Activated T-helper 17 cell treated with anti-CD3 and anti-CD28 coated beads, Interleukin-2, amount 50 U/mL, for 72 hours (primary cell): Measurements from ENCODE around the gene PTCRA. TPM values are rescaled to one million over a fixed set of nuclear protein-coding genes. Genes with fewer than 3 reads are reported as not detected.
"Not testable (repeated sequence)": the region's sequence is repeated elsewhere in the genome, so short reads cannot be mapped to it uniquely, and the experiment has no call there.

Experiments
- ATAC-seq: fragments of 150-1000 bp; cut with Tn5 transposase; replicated peaks from 2 replicates; pipeline ENCODE4 v1.10.0; 2021; ENCODE audit warnings: mild to moderate bottlenecking, moderate library complexity
- H3K27ac Mint-ChIP-seq: one replicate; pipeline ENCODE4 v1.8.0; 2022; ENCODE audit warnings: mixed read lengths
- H3K27me3 Mint-ChIP-seq: one replicate; pipeline ENCODE4 v1.8.0; 2022; ENCODE audit warnings: mixed read lengths
- H3K36me3 Mint-ChIP-seq: one replicate; pipeline ENCODE4 v1.8.0; 2022; ENCODE audit warnings: low read depth, mild to moderate bottlenecking, mixed read lengths
- H3K4me1 Mint-ChIP-seq: one replicate; pipeline ENCODE4 v1.8.0; 2022; ENCODE audit warnings: mixed read lengths
- H3K4me3 Mint-ChIP-seq: one replicate; pipeline ENCODE4 v1.8.0; 2022; ENCODE audit warnings: mild to moderate bottlenecking, mixed read lengths
- H3K9me3 Mint-ChIP-seq: one replicate; pipeline ENCODE4 v1.8.0; 2022; ENCODE audit warnings: mixed read lengths
- total RNA-seq, 2 donors: library from RNA; stranded (reverse); gene quantifications; one replicate each; pipeline ENCODE4 v1.2.3, GENCODE V29; 2022

PTCRA gene
- total RNA-seq, 2 donors from 2014 or later: not detected

GRCh38 chr6:42942444-42942843 is 26.6 kb downstream of the PTCRA start:
- no peaks in the 10 kb centered on the region for H3K27me3 Mint-ChIP-seq
- peaks cover 4% of the 10 kb centered on the region for H3K4me1 Mint-ChIP-seq
- no peaks in the 10 kb centered on the region for H3K9me3 Mint-ChIP-seq
- H3K4me3 Mint-ChIP-seq: no peak overlapping the region
- H3K27ac Mint-ChIP-seq: no peak overlapping the region
- peaks cover 82% of the 10 kb centered on the region for H3K36me3 Mint-ChIP-seq
- ATAC-seq: no peak

DNA sequence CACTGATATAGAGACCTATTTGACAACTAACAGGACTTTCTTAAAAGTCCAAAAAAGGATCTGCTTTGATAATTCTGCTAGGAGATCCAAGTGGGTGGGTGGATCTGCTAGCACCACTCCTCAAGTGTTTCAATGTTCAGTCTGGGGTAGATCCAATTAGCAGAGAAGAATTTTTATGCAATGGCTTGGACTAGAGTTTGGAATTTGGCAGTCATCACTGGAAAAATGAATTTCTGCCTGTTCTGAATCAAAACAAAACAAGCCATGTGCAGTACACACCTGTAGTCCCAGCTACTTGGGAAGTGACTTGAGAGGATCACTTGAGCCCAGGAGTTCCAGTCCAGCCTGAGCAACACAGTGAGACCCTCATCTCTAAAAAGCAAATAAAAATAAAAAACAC is 32.1 kb downstream of the PTCRA start:
- Mint-ChIP-seq H3K27me3 (no peaks in the 10 kb centered on the region), H3K4me3 (no peak overlapping the region), H3K4me1 (no peaks in the 10 kb centered on the region), H3K9me3 (no peaks in the 10 kb centered on the region), H3K27ac (no peak overlapping the region), H3K36me3 (peaks cover 45% of the 10 kb centered on the region)
- no peak for ATAC-seq

DNA sequence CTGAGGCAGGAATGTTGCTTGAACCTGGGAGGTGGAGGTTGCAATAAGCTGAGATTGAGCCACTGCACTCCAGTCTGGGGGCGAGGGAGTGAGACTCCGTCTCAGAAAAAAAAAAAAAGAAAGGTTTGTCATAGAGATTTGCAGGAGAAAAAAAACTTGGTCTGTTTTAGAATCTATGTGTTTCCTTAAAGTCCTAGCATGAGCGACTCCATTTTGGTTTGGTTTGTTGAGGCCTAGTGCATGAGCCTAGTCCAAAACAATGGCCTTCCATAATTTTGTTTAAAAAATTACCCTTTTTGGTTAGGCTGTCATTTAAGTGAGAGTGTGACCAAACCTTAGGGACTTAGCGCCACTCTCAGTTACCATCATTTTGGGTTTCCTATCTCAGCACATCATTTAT is 36.5 kb downstream of the PTCRA start:
- H3K36me3 Mint-ChIP-seq: peaks cover 13% of the 10 kb centered on the region

GRCh38 chr6:42954405-42954804 is 38.6 kb downstream of the PTCRA start:
- not testable (repeated sequence) for H3K4me3 Mint-ChIP-seq, H3K9me3 Mint-ChIP-seq, ATAC-seq, H3K27ac Mint-ChIP-seq, H3K36me3 Mint-ChIP-seq, H3K4me1 Mint-ChIP-seq, H3K27me3 Mint-ChIP-seq

More for the DNA sequence above, 36.5 kb downstream of the PTCRA start:
- Mint-ChIP-seq H3K9me3 (no peaks in the 10 kb centered on the region), H3K27me3 (no peaks in the 10 kb centered on the region), H3K27ac (no peak overlapping the region), H3K4me3 (no peak overlapping the region), H3K4me1 (no peaks in the 10 kb centered on the region)
- no peak for ATAC-seq

DNA sequence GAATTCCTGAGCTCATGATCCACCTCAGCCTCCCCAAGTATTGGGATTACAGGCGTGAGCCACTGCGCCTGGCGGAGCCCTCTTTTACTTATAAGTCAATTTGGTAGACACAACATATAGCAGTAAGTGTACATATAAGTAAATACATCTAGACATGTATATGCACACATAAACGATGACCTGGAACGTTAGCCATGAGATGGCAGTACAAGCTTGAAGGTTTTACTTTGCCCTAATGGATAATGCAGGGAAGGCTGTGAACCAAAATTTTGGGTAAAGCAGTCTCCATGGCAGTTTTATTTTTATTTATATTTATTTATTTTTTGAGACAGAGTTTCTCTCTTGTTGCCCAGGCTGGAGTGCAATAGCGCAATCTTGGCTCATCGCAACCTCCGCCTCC is 42.3 kb downstream of the PTCRA start:
- no peak for ATAC-seq
- H3K36me3 Mint-ChIP-seq: no peaks in the 10 kb centered on the region
- peaks cover 4% of the 10 kb centered on the region for H3K4me1 Mint-ChIP-seq
- H3K4me3 Mint-ChIP-seq: no peak overlapping the region
- no peaks in the 10 kb centered on the region for H3K9me3 Mint-ChIP-seq
- no peaks in the 10 kb centered on the region for H3K27me3 Mint-ChIP-seq
- no peak overlapping the region for H3K27ac Mint-ChIP-seq

- Mint-ChIP-seq H3K4me1 (peaks cover 4% of the 10 kb centered on the region), H3K9me3 (no peaks in the 10 kb centered on the region), H3K4me3 (peak overlapping the region; percentile 67), H3K27ac (no peak overlapping the region), H3K36me3 (peaks cover 5% of the 10 kb centered on the region), H3K27me3 (no peaks in the 10 kb centered on the region)
- no peak for ATAC-seq
Measured at GRCh38 chr6:42959917-42960242, 44.0 kb downstream of the PTCRA start.

DNA sequence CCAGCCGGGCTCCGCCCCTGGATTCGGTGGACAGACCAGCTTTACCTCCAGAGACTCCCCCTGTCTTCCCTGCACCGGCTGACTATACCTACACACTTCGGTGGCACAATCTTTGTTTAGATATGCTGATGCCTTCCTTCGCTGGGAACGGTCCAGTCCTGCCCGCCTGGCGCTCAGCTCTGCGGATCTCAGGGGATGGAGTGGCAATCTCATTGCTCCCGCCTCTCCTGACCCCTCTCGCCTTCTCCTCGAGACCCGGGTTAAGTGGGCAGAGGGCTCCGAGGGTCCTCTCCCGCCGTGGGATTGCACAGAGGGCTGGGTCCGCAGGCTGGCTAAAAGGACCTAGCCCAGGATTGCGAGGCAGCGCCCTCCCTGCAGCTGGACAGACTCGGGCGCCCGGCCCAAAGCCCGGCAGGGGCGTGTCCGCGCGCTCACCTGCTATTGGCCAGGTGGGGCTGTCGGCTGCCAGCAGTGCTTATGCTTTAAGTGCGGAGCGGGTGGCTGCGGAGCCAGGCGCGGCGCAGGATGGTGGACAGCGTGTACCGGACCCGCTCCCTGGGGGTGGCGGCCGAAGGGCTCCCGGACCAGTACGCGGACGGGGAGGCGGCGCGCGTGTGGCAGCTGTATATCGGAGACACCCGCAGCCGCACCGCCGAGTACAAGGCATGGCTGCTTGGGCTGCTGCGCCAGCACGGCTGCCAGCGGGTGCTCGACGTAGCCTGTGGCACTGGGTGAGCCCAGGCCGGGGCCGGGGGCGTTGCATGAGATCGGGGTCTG is 44.6 kb downstream of the PTCRA start, which contains the start of gene GNMT:
GNMT (plus strand) TSS at position 512 of the 777 bp plus-strand sequence; CDS start at position 526, 14 bp downstream.
- no peak within 1 kb of the TSS for H3K27ac Mint-ChIP-seq
- no peaks in the 10 kb centered on the region for H3K27me3 Mint-ChIP-seq
- peak within 1 kb of the TSS; percentile 67 for H3K4me3 Mint-ChIP-seq
- peak; percentile 86 for ATAC-seq
- peaks cover 4% of the 10 kb centered on the region for H3K4me1 Mint-ChIP-seq
- H3K9me3 Mint-ChIP-seq: no peaks in the 10 kb centered on the region
- H3K36me3 Mint-ChIP-seq: peaks cover 8% of the 10 kb centered on the region

GRCh38 chr6:42961020-42961470 is 45.2 kb downstream of the PTCRA start:
- H3K36me3 Mint-ChIP-seq: peaks cover 14% of the 10 kb centered on the region
- ATAC-seq: no peak
- H3K4me1 Mint-ChIP-seq: peaks cover 4% of the 10 kb centered on the region
- H3K27me3 Mint-ChIP-seq: no peaks in the 10 kb centered on the region
- H3K27ac Mint-ChIP-seq: no peak overlapping the region
- H3K9me3 Mint-ChIP-seq: no peaks in the 10 kb centered on the region
- peak overlapping the region; percentile 67 for H3K4me3 Mint-ChIP-seq

GRCh38 chr6:42962096-42962495 is 46.2 kb downstream of the PTCRA start:
- Mint-ChIP-seq H3K4me1 (peaks cover 4% of the 10 kb centered on the region), H3K4me3 (no peak overlapping the region), H3K27ac (no peak overlapping the region), H3K36me3 (peaks cover 23% of the 10 kb centered on the region), H3K27me3 (no peaks in the 10 kb centered on the region), H3K9me3 (no peaks in the 10 kb centered on the region)
- no peak for ATAC-seq

GRCh38 chr6:42962502-42963178 is 46.8 kb downstream of the PTCRA start:
- Mint-ChIP-seq H3K27ac (no peak overlapping the region), H3K4me3 (no peak overlapping the region), H3K4me1 (peaks cover 4% of the 10 kb centered on the region), H3K27me3 (no peaks in the 10 kb centered on the region), H3K9me3 (no peaks in the 10 kb centered on the region), H3K36me3 (peaks cover 28% of the 10 kb centered on the region)
- no peak for ATAC-seq

DNA sequence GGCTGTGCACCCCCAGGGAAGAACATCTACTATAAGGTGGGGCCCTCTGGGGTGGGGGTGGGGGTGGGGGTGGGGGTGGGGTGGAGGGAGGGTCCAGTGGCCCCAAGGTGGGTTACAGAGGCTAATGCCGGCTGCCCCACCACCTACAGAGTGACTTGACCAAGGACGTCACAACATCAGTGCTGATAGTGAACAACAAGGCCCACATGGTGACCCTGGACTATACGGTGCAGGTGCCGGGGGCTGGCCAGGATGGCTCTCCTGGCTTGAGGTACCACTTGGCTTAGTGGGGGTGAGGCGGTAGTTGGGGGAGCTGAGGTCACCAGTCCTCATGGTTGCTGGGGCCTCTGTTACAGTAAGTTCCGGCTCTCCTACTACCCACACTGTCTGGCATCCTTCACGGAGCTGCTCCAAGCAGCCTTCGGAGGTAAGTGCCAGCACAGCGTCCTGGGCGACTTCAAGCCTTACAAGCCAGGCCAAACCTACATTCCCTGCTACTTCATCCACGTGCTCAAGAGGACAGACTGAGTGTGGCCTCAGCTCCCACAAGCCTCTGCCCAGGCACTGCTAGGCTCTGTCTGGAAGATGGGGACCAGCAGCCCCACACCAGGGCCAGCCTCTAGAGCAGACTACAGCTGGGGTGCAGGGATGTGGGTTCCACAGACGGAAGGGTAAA is 47.5 kb downstream of the PTCRA start:
- H3K27ac Mint-ChIP-seq: no peak overlapping the region
- H3K36me3 Mint-ChIP-seq: peaks cover 35% of the 10 kb centered on the region
- ATAC-seq: no peak
- H3K9me3 Mint-ChIP-seq: no peaks in the 10 kb centered on the region
- no peaks in the 10 kb centered on the region for H3K27me3 Mint-ChIP-seq
- H3K4me3 Mint-ChIP-seq: no peak overlapping the region
- peaks cover 4% of the 10 kb centered on the region for H3K4me1 Mint-ChIP-seq

- no peaks in the 10 kb centered on the region for H3K9me3 Mint-ChIP-seq
- H3K36me3 Mint-ChIP-seq: peaks cover 35% of the 10 kb centered on the region
- no peak overlapping the region for H3K4me3 Mint-ChIP-seq
- no peaks in the 10 kb centered on the region for H3K27me3 Mint-ChIP-seq
- peaks cover 4% of the 10 kb centered on the region for H3K4me1 Mint-ChIP-seq
- ATAC-seq: peak; percentile 65
- H3K27ac Mint-ChIP-seq: no peak overlapping the region
Measured at GRCh38 chr6:42963855-42964605, 48.2 kb downstream of the PTCRA start.

DNA sequence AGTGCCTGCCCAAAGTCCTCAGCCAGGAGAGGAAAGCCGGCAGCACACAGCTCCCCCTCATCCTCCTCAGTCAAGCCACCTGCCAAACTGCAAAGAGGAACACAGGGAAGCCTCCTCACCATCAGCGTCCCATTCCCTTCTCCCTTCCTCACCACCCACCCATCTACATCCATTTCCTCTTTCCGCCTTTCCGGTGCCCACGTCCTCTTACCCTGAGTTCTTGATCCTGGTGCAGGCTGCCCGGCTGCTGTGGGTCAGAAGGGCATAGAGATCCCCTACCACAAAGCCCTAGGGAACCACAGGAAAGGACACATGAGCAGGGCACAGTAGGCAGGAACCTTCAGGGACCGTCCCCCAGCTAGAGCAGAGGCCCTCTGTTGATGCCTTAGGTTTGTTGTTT is 50.7 kb downstream of the PTCRA start:
- no peak for ATAC-seq

DNA sequence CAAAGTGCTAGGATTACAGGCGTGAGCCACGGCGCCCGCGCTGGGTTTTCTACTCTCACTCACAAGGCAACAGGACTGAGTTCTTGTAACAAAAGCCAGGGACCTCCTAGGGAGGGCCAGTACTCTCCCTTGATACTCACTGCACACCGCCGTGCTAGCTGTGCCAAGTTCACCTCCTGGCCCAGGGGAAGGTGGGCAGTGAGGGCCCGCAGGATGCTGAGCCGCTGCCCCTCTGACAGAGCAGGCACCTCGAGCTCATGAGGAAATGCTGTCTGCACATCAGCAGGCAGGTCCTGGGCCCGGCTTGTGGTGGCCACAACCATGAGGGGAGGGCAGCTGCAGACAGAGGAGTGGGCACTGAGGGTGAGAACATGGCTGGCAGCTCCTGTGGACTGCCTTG is 51.4 kb downstream of the PTCRA start:
- H3K27ac Mint-ChIP-seq: no peak overlapping the region

More for the DNA sequence above, 50.7 kb downstream of the PTCRA start:
- Mint-ChIP-seq H3K4me1 (peaks cover 5% of the 10 kb centered on the region), H3K27ac (no peak overlapping the region), H3K9me3 (no peaks in the 10 kb centered on the region), H3K4me3 (no peak overlapping the region), H3K27me3 (no peaks in the 10 kb centered on the region), H3K36me3 (peaks cover 41% of the 10 kb centered on the region)

More for the DNA sequence above, 51.4 kb downstream of the PTCRA start:
- Mint-ChIP-seq H3K9me3 (no peaks in the 10 kb centered on the region), H3K36me3 (peaks cover 43% of the 10 kb centered on the region), H3K27me3 (no peaks in the 10 kb centered on the region), H3K4me3 (no peak overlapping the region), H3K4me1 (peaks cover 7% of the 10 kb centered on the region)
- ATAC-seq: no peak
